Subcutaneous adipose tissue (tissue), 4 donors: Measurements from ENCODE around the gene PCNX3. TPM values are rescaled to one million over a fixed set of nuclear protein-coding genes. Genes with fewer than 3 reads are reported as not detected.

ENCODE experiments used
- total RNA-seq, 4 donors: library from RNA; depleted of rRNA; stranded (reverse); fragments of >200 nt; gene quantifications; one replicate each; pipeline ENCODE4 v1.1.0, GENCODE V29; 2016
- TF ChIP-seq, protein P1 (sequence below): fragments of 450-650 bp; IDR thresholded peaks from one replicate; pipeline ENCODE4 v1.5.1; 2016; ENCODE audit warnings: low read depth, mild to moderate bottlenecking, control low read depth, antibody characterized with exemption, moderate library complexity

PCNX3 gene
- total RNA-seq, 4 donors from 2014 or later: 10.3 to 25.2 (median 11.2) TPM

- TF ChIP-seq, protein P1, sequence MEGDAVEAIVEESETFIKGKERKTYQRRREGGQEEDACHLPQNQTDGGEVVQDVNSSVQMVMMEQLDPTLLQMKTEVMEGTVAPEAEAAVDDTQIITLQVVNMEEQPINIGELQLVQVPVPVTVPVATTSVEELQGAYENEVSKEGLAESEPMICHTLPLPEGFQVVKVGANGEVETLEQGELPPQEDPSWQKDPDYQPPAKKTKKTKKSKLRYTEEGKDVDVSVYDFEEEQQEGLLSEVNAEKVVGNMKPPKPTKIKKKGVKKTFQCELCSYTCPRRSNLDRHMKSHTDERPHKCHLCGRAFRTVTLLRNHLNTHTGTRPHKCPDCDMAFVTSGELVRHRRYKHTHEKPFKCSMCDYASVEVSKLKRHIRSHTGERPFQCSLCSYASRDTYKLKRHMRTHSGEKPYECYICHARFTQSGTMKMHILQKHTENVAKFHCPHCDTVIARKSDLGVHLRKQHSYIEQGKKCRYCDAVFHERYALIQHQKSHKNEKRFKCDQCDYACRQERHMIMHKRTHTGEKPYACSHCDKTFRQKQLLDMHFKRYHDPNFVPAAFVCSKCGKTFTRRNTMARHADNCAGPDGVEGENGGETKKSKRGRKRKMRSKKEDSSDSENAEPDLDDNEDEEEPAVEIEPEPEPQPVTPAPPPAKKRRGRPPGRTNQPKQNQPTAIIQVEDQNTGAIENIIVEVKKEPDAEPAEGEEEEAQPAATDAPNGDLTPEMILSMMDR: no peak
These were observed 3.2 kb downstream of the PCNX3 start for GRCh38 chr11:65618763-65619162.

- TF ChIP-seq, protein P1: no peak
These were observed 3.8 kb downstream of the PCNX3 start for GRCh38 chr11:65619281-65619928.

GRCh38 chr11:65620666-65621065, 5.1 kb downstream of the PCNX3 start:
- TF ChIP-seq, protein P1: no peak

DNA sequence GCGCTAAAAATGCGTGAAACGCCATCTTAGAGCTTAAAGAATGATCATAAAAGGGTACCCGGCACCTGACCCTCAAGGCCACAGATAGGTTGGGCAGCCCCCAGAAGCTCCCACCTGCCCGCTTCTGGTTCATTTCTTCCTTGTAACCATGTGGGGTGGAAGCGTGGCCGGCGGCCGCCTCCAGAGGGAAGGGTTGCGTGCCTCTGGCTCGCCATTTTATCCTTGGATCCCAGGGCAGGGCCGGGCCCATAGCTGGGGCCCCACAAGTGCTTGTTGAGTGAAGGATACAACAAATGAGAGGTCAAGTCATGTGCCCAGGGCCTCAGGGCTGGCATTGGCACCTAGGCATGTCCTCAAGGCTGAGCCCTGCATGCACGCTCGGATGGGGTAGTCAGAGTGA, 5.9 kb downstream of the PCNX3 start:
- TF ChIP-seq, protein P1: no peak

GRCh38 chr11:65622011-65622410, 6.4 kb downstream of the PCNX3 start:
- TF ChIP-seq, protein P1: no peak

- TF ChIP-seq, protein P1: no peak
These were observed 7.6 kb downstream of the PCNX3 start for GRCh38 chr11:65623177-65623576.

DNA sequence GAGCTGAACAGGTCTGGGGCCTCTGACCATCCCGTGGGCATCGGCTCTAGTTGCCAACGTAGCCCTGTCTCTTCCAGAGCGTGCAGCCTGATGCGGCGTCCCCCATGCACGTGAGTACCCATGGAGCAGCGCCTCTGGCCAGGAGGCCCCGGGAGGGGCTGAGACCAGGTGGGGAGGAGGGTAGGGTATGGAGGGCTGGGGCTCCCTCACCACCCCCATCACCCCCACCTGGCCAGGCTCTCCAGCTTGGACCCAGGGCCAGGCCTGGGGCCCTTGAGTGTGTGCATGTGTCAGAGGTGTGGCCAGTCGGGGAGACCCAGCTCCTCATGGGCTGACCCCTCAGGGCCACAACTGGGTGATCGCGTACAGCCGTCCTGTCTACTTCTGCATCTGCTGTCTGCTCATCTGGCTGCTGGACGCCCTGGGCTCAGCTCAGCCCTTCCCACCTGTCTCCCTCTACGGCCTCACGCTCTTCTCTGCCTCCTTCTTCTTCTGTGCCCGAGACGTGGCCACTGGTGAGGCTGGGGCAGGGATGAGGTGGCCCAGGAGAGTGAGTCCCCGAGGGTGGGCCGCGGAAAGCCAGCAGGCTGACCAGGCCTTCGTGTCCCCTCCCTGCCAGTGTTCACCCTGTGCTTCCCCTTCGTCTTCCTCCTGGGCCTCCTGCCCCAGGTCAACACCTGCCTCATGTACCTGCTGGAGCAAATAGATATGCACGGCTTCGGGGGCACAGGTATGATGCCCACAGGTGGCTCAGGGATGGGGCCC, 8.5 kb downstream of the PCNX3 start:
- TF ChIP-seq, protein P1: no peak
